PC-9 (cell line): ENCODE data around the gene MRPL14. TPM values are rescaled to one million over a fixed set of nuclear protein-coding genes. Genes with fewer than 3 reads are reported as not detected.

Source experiments
- BruUV-seq: library from RNA; stranded (reverse); fragments of 400-500 nt; replicated peaks from 2 replicates; lab custom pipeline; 2021; lab: Mats Ljungman, UMichigan
- CTCF ChIA-PET: fragments of 300-600 bp; sonication (Branson Sonifier 250); formaldehyde crosslinking; loops from one replicate; lab custom pipeline; 2022; ENCODE audit warnings: antibody characterized with exemption; lab: Charles Lee
- POLR2A ChIA-PET: fragments of 300-600 bp; sonication (Branson Sonifier 250); formaldehyde crosslinking; loops from one replicate; lab custom pipeline; 2022; ENCODE audit warnings: antibody characterized with exemption; ENCODE audit not compliant: unreplicated experiment; lab: Charles Lee
- DNase-seq, 2 experiments: peaks; one replicate each; pipeline versions ENCODE4 v3.0.0 to v3.0.0-alpha.2; 2015 to 2022; ENCODE audit warnings: mixed read lengths in 1 of 2
- H2AFZ ChIP-seq: fragments of 200-600 bp; sonication (generic); 2 replicates; pipeline ENCODE4 v1.8.1; 2017; ENCODE audit warnings: antibody characterized with exemption
- H3F3A ChIP-seq: fragments of 200-600 bp; sonication (generic); 2 replicates; pipeline ENCODE4 v1.8.1; 2017; ENCODE audit warnings: antibody characterized with exemption, mild to moderate bottlenecking, low read depth; ENCODE audit not compliant: insufficient read depth
- H3K27ac ChIP-seq: fragments of 200-600 bp; sonication (generic); 2 replicates; pipeline ENCODE4 v1.6.1; 2016; ENCODE audit warnings: mixed run types
- H3K27me3 ChIP-seq: fragments of 200-600 bp; sonication (generic); 2 replicates; pipeline ENCODE4 v1.6.1; 2016; ENCODE audit warnings: low read depth, mixed run types; ENCODE audit not compliant: insufficient read depth
- H3K36me3 ChIP-seq: fragments of 200-600 bp; sonication (generic); 2 replicates; pipeline ENCODE4 v1.6.1; 2016; ENCODE audit warnings: low read depth, mixed run types
- H3K4me1 ChIP-seq: fragments of 200-600 bp; sonication (generic); replicated peaks from 2 replicates; pipeline ENCODE4 v1.6.1; 2016; ENCODE audit warnings: mixed run types; ENCODE audit not compliant: insufficient read depth
- H3K4me2 ChIP-seq: fragments of 200-600 bp; sonication (generic); 2 replicates; pipeline ENCODE4 v1.6.1; 2017; ENCODE audit warnings: mixed run types
- H3K4me3 ChIP-seq: fragments of 200-600 bp; sonication (generic); 2 replicates; pipeline ENCODE4 v1.6.1; 2016; ENCODE audit warnings: mixed run types
- H3K79me2 ChIP-seq: fragments of 200-600 bp; sonication (generic); 2 replicates; pipeline ENCODE4 v1.6.1; 2017; ENCODE audit warnings: low read depth, mixed run types
- H3K9me2 ChIP-seq: fragments of 200-600 bp; sonication (generic); 2 replicates; pipeline ENCODE4 v1.8.1; 2017; ENCODE audit warnings: mild to moderate bottlenecking; ENCODE audit not compliant: insufficient read depth
- H3K9me3 ChIP-seq: fragments of 200-600 bp; sonication (generic); 2 replicates; pipeline ENCODE4 v1.8.1; 2016; ENCODE audit warnings: low read depth; ENCODE audit not compliant: insufficient read depth
- H4K20me1 ChIP-seq: fragments of 200-600 bp; sonication (generic); 2 replicates; pipeline ENCODE4 v1.8.1; 2017; ENCODE audit not compliant: insufficient read depth
- CTCF ChIP-seq: fragments of 200-600 bp; sonication (generic); conservative IDR thresholded peaks from 2 replicates; pipeline ENCODE4 v1.6.1; 2017; ENCODE audit warnings: mixed run types, antibody characterized with exemption, mild to moderate bottlenecking, moderate library complexity
- EZH2 ChIP-seq: fragments of 200-600 bp; sonication (generic); IDR thresholded peaks from 2 replicates; pipeline ENCODE4 v1.8.0; 2017; ENCODE audit warnings: antibody characterized with exemption, low read depth
- intact Hi-C: fragments of 100-400 bp; cut with micrococcal nuclease; formaldehyde crosslinking; loops from one replicate; pipeline ENCODE4 v1.10.0; 2022; ENCODE audit not compliant: unreplicated experiment
- total RNA-seq: library from RNA; stranded (reverse); gene quantifications from 2 replicates; pipeline ENCODE4 v1.2.3, GENCODE V29; 2021

Gene MRPL14
- total RNA-seq, 1 experiment from 2014 or later, result 96.3 TPM

- Histone ChIP-seq H3K9me3 (no peaks in the 10 kb centered on the region), H3F3A (no peaks in the 10 kb centered on the region; the same call in 1 of the 2 replicates), H3K36me3 (no peaks in the 10 kb centered on the region), H3K4me3 (no peak overlapping the region), H3K4me2 (no peak overlapping the region), H3K27ac (no peak overlapping the region), H2AFZ (no peak overlapping the region), H3K4me1 (no peaks in the 10 kb centered on the region), H4K20me1 (no peaks in the 10 kb centered on the region), H3K9me2 (no peaks in the 10 kb centered on the region), H3K79me2 (no peaks in the 10 kb centered on the region), H3K27me3 (no peaks in the 10 kb centered on the region)
- no peak for DNase-seq
- no TSS peak for BruUV-seq
- ChIA-PET POLR2A (no interaction called here), CTCF (no interaction called here)
- intact Hi-C loops, result no loop called here
- TF ChIP-seq CTCF (no peak), EZH2 (no peak)
Observed at GRCh38 chr6:44135173-44135758, 8.0 kb upstream of the MRPL14 start.

- CTCF ChIA-PET, result no interaction called here
- H3K79me2 ChIP-seq, result peaks cover 3% of the 10 kb centered on the region; the same call in 1 of the 2 replicates
- no peaks in the 10 kb centered on the region for H3K27me3 ChIP-seq
- POLR2A ChIA-PET, result interaction anchor here (0.5 kb wide), 1 partner anchor 34 kb away, joined by 4 read pairs; no protein-coding TSS in a partner anchor
- intact Hi-C loops, result no loop called here
- H3K4me1 ChIP-seq, result no peaks in the 10 kb centered on the region
- H3K9me2 ChIP-seq, result no peaks in the 10 kb centered on the region
- H3K36me3 ChIP-seq, result no peaks in the 10 kb centered on the region
- no peak for TF ChIP-seq CTCF
- no peak for TF ChIP-seq EZH2
- no peak for DNase-seq
- no peaks in the 10 kb centered on the region for H3K9me3 ChIP-seq
- no peak overlapping the region for H3K4me3 ChIP-seq
- no peak overlapping the region for H3K27ac ChIP-seq
- H2AFZ ChIP-seq, result no peak overlapping the region
- BruUV-seq, result no TSS peak
- no peak overlapping the region for H3K4me2 ChIP-seq
- H4K20me1 ChIP-seq, result no peaks in the 10 kb centered on the region
- no peaks in the 10 kb centered on the region; the same call in 1 of the 2 replicates for H3F3A ChIP-seq
Observed at GRCh38 chr6:44133981-44134711, 6.9 kb upstream of the MRPL14 start.

DNA sequence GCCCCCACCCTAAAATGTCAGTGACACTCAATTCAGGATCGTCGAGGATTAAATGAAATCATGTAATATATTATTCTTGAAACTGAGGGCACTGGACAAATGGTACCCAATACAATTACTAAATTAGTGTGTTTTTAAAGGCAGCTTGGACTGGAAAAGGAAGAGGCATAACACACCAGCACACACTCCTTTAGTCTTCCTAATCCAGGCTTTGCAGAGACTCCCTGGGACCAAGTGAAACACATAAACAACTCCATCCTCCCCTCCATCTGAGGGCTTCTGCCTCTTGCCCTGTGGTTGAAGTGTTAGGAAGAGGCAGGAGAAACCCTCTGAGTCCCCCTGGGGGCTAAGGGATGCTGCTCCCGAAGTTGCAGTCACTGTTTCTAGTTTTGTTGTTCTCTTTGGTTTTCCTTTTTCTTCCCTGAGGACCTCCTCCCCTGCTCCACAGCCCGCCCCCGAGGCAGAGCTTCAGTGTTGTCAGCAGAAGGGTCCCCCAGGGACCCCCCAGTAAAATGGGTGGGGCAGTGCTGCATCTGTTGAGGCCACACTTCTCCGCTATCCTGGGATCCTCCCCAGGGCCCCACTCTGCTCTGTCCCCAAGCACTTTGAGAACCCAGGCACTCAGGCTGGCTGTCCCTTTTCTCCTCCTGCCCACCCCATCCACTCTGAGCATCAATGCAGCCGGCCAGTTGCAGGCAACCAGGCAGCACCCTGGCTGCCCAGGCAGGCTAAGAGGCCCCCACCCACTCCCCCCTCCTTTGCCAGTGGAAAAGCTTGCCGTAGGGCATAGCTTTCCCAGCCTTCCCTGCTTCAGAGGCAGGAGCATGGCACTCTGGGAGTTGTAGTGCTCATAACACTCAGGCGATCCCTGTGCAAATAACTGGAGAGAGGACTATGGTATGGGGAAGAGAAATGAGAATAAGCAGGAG, 6.0 kb upstream of the MRPL14 start:
- no peaks in the 10 kb centered on the region for H3K36me3 ChIP-seq
- no peaks in the 10 kb centered on the region; the same call in 1 of the 2 replicates for H3F3A ChIP-seq
- intact Hi-C loops, result no loop called here
- ChIA-PET POLR2A (interaction anchor here (0.5 kb wide), 1 partner anchor 34 kb away, joined by 4 read pairs; no protein-coding TSS in a partner anchor), CTCF (interaction anchor here (1.1 kb wide), 1 partner anchor 33 kb away, joined by 6 read pairs; no protein-coding TSS in a partner anchor)
- no TSS peak for BruUV-seq
- no peaks in the 10 kb centered on the region for H3K27me3 ChIP-seq
- H3K4me2 ChIP-seq, result no peak overlapping the region
- TF ChIP-seq EZH2 (no peak), CTCF (no peak)
- no peaks in the 10 kb centered on the region for H3K9me2 ChIP-seq
- H3K27ac ChIP-seq, result no peak overlapping the region
- H3K79me2 ChIP-seq, result peaks cover 10% of the 10 kb centered on the region
- H4K20me1 ChIP-seq, result no peaks in the 10 kb centered on the region
- H2AFZ ChIP-seq, result no peak overlapping the region
- no peaks in the 10 kb centered on the region for H3K9me3 ChIP-seq
- H3K4me1 ChIP-seq, result peaks cover 6% of the 10 kb centered on the region; the same call in 1 of the 2 replicates
- no peak overlapping the region for H3K4me3 ChIP-seq
- peak; percentile 61 for DNase-seq
